GM19099 (cell line): ENCODE data around the gene STX5.

Experiments used
- POLR2A ChIP-seq: IDR thresholded peaks from 3 replicates; pipeline ENCODE4 v1.6.1; 2011; ENCODE audit warnings: low read depth; ENCODE audit not compliant: insufficient read length; ENCODE audit errors: extremely low read depth

Gene STX5

DNA sequence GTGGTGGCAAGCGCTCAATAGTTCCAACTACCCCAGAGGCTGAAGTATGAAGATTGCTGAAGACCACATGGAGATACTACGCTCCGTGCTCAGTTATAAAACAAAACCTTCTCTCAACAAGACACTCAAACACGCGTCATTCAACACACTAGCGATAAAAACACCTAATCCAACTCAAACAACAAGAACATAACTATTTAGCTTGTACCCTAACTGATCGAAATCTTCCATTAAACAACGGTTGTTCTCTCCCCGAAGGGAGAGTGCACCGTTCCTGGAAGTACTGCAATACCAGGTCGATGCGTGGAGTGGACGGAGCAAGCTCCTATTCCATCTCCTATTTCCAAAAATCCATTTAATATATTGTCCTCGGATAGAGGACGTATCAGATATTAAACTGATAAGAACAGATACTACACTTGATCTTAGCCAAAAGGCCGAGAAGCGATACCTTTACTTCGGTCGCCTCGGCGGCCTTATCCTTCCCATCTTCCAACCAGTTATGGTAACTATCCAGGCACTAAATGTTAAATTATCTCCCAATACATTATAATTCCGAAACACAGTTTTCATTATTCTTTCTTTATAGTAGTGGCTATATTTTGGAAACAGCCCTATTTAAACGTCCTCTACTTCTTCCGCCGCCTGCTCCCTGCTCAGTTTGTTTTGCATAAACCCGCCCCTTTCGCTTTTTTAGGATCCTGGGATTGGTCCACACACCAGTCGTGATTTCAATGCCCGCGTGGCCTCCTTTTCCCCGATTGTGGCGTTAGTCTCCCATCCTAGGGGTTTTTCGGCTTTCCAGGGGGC lies 9.7 kb upstream of the STX5 start:
- TF ChIP-seq POLR2A, result peak; percentile 100

DNA sequence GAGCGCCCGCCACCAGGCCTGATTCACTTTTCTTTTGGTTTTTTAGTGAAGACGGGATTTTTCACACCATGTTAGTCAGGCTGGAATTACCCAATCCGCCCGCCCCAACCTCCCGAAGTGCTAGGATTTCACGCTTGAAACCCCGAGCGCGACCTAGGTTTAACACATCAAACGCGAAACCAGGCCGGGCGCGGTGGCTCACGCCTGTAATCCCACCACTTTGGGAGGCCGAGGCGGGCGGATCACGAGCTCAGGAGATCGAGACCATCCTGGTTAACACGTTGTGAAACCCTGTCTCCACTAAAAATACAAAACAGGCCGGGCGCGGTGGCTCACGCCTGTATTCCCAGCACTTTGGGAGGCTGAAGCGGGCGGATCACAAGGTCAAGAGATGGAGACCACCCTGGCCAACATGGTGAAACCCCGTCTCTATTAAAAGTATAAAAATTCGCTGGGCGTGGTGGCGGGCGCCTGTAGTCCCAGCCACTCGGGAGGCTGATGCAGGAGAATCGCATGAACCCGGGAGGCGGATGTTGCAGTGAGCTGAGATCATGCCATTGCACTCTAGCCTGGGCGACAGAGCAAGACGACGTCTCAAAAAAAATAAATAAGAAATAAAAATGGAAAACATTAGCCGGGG lies 9.0 kb upstream of the STX5 start:
- TF ChIP-seq POLR2A, result peak; percentile 9

DNA sequence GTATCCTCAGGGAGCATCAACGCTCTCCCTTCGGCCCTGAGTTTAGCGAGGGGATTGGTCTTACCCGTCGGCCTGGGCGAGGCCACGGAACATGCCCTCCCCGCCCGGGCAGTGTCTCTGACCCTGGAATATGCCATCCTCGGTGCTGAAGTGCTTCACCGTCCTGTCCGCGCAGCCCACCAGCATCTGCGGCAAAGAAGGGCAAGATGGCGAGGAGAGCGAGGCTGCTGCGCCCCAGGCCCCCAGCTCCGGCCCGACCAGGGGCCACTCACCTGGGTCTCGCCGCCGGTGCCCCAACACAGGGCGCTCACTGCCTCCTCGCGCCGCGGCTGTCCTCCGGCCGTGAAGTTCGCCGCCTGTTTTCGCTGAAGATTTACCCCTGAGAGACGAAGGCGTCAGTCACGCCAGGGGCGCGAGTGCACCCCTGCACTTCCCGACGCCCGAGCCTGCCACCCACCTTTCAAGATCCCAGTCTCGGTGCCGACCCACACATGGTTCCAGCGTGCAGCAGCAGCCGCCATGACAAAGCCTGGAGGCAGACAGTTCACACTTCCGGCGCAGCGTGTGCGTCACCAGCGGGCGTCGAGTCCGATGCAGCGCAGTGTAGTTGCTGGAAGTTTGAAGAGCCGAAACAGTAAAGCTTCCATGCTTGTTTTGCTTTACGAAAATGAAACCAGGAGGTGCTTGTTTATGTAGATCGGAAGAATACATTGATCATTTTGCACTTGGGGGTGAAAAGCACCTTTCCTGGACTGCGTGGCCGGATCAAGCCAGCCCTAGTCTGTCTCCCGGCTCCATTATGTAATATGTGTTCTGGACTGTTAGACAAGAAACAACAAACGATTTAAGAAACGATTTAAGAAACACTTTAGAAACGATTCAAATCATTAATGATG lies 7.4 kb upstream of the STX5 start, which contains the start of gene WDR74:
WDR74 (minus strand) TSS at position 541 of the 896 bp plus-strand sequence; CDS start at position 521, 20 bp downstream.
- TF ChIP-seq POLR2A, result peak; percentile 94

DNA sequence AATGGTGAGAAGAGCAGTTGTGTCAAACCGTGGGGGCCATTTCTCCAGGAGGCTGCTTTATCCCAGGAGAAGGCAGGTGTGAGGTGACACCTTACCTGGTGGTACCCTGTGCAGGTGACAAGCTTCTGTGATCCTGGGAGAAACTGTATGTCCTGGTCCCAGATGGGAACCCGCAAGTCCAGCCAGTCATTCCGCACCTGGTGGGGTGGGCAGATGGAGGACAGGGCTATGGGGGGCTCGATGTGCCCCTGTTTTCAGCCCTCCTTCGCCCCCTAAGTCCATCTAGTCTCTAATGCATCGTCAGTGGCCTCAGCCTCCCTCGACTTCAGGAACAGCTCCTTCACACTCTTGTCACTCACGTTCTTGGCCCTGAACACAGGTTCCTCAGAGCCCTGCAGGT lies 3.5 kb upstream of the STX5 start:
- TF ChIP-seq POLR2A, result no peak

DNA sequence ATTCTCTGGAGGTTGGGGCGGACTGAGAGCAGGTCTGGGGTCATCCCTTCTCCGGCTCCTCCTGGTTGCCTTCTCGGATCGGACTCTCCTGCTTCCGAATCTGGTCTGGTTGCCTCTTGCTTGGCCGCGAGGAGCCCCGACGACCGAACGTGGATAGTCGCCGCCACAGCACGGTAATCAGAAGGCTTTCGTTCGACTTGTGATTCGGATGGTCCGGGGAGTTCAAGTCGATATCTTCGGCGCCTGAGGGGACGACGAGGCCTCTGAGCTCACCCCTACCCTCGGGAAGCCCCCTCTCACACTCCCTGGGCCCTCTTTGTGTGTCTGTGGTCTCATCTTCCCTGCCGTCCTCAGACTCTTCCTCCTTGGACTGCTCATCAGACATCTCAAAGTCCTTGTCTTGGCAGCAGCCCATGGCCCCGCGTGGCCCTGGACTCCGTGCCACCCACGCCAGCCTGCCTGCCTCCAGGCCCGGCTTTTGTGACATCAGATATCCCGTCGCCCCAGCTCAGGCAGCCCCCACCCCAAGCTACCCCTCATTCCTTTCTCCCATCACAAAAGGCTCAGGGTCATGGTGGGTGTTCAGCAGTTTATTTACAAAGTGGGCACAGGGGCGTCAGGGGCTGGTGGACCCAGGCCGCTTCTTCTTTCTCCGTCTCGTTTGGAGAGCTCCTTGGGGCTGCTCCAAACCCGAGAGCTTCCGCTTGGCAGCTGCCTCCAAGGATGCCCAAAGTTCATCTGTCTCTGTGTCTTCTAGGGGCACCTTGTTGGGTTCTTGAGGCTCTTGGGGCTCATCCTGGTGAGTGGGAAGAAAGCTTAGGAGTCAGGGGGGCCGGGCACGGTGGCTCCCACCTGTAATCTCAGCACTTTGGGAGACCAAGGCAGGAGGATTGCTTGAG lies 734 bp upstream of the STX5 start, which contains the start of gene TEX54:
TEX54 (minus strand) TSS at position 506 of the 899 bp plus-strand sequence.
- TF ChIP-seq POLR2A, result no peak

DNA sequence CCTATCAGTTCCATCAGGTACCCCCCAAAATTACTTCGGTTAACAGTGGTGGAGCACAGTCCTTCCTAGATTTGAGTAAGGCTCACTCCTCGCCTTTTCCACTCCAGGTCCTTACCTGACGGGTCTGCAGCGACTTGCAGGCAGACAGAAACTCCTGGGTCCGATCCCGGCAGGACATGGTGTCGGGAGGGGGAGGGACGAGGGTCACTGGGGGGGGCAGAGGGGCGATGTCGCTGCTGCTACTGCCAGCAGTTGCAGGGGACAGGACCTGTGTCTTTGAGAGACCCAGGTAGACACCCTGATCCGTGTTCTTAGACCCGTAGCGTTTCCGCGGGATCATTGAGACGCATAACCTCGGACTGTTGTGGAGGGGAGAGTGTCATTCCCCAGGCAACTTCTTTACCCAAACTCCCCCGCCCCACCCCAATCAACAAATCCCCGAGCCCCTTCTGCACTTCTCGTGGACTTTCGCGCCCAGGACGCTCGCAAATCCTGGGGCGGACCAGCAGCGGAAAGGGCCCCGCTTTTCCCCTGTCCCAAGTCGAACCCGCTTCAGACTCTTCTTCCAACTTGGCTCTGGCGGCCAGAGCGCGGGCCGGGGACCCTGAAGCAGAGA lies 839 bp downstream of the STX5 start:
- TF ChIP-seq POLR2A, result no peak

DNA sequence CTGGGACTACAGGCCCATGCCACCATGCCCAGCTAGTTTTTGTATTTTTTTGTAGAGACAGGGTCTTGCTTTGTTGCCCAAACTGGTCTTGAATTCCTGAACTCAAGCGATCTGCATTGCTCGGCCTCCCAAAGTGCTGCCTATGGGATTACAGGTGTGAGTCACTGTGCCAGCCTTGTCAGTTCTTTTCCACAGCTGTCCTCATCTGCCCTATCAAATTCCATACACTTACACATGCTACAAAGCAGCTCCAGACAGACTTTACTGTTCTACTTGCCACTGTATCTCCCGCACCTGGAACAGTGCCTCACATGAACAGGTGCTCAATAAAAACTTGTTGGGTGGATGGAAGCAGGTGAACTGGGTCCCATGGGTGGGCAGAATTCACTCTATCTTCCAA lies 8.2 kb downstream of the STX5 start:
- no peak for TF ChIP-seq POLR2A

DNA sequence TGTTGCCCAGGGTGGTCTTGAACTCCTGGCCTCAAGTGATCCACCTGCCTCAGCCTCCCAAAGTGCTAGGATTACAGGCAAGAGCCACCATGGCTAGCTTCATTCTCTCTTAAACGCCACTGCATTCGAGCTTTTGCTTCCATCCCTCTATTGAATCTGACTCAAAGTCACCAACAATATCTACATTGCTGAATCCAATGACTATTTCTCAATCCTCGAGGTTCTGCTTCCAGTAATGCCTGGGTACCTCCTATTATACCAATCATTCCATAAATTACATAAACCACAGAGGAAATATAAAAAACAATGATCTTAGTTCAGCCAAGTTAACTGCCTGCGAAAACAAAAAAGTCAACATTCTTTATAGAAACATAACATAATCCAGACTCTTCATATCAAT lies 14.7 kb downstream of the STX5 start:
- TF ChIP-seq POLR2A, result no peak

DNA sequence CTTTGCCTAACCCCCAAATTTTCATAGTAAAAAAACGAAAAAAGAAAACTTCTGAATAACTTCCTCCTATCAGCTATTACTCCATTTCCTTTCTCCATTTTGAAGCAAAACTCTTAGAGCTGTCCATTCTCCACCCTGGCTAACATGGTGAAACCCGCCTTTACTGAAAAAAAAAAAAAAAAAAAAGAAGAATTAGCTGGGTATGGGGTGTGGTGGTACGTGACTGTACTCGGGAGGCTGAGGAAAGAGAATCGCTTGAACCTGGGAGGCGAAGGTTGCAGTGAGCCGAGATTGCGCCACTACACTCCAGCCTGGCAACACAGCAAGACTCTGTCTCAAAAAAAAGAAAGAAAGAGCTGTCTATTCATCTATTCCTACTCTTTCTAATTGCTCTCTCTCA lies 15.3 kb downstream of the STX5 start:
- TF ChIP-seq POLR2A, result no peak

DNA sequence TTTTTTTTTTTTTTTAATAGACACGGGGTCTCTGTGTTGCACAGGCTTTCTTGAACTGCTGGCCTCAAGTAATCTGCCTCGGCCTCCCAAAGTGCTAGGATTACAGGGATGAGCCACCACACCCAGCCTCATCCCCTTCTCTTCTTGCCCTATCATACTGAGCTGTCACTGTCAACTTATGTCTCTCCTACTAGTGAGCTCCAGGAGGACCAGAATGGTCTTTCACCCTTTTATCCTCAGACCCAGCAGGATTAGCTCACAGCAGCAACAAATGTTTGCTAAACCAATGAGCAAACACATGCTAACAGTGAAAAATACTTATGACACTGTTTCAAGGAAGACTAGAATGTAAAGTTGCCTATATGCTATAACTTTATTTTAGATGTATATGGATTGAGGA lies 20.2 kb downstream of the STX5 start:
- TF ChIP-seq POLR2A, result no peak

DNA sequence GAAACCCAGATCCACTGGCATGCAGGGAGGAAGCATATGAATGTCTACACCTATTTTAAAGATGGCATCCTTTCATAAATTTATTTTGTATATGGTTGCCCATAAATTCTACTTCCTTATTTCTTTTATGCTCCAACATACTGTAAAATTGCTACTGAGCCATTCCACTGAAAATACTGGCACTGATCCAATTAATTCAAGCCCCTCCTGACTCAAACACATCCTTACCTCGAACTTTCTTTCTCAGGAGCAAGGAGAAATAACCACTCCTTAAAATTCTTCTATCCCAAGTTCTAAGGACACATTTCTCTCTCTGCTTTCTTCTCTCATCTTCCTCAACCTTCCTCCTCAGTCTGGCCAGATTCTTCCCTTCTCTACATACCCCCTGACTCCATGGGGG lies 21.1 kb downstream of the STX5 start:
- no peak for TF ChIP-seq POLR2A

DNA sequence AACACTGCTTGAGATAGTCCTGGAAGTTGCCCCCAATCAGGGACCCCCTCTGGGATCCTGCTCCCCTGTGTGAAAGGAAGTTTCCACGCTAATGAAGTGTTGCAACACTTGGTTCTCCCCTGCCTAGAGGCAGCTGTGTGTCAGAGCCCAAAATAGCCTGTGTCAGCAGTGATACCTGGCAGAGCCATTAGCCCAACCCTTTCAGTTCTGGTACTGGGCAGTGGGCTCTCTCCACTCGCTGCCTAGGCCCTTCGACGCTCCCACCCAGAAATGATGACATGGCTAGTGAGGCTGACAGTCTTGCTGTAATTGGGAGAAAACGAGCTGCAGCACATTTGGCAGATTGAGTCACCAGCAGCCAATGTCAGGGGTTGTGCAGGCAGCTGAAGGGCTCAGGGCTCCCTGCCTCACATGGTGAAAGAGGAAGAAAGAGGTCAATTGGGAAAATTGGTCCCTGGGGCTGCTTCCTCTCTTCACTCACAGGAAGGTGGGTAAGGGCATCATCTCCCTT lies 25.2 kb downstream of the STX5 start:
- no peak for TF ChIP-seq POLR2A

DNA sequence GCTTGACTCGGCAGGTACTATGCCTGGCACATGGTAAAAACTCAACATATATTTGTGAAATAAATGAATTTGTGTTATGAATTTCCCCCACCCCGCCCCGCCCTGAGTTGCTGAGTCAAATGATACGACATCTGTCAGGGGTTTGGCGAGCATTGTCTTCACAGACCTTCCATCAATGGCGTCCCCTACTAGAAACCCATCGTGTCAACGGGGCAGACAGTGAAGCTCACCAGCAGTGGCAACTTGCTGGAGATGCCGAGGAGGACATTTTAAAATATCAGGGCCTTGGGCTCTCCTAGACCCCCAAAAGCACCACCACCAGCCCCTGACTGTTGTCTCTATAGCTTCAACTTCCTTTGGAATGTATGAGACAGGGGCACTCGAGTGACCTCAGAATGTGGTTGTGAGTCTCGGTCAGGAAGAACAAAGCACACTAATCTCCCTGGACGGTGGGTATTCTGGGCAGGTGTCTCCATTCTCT lies 25.9 kb downstream of the STX5 start:
- TF ChIP-seq POLR2A, result no peak
